8988T (cell line): Measurements from ENCODE around the gene DMRT3.

Experiments
- DNase-seq: peaks from one replicate; pipeline ENCODE4 v3.0.0; 2011

DMRT3 gene

DNA sequence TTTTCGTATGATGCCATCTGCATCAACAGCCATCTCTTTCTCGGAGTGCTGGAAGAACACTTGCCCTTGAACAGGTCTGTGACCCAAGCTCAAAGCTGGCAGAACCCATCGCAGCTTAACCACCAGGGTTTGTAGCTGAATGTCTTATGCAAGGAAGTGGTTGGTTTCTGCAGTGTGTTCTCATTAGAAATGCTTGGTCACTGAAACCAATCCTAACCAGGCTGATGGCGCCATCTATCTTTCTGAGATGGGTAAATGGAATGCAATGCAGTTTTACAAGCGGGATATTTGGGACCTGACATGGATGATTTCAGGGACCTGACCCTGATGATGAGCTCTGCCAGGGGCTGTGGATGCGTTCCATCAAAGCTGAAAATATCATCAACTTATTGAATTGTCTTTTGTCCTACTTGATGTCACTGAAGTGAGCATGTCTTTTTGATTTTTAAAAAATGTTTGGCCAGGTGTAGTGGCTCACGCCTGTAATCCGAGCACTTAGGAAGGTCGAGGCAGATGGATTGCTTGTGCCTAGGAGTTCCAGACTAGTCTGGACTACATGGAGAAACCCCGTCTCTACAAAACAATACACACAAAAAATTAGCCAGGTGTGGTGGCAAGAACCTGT, 28.7 kb downstream of the DMRT3 start:
- peak; percentile 28 for DNase-seq

DNA sequence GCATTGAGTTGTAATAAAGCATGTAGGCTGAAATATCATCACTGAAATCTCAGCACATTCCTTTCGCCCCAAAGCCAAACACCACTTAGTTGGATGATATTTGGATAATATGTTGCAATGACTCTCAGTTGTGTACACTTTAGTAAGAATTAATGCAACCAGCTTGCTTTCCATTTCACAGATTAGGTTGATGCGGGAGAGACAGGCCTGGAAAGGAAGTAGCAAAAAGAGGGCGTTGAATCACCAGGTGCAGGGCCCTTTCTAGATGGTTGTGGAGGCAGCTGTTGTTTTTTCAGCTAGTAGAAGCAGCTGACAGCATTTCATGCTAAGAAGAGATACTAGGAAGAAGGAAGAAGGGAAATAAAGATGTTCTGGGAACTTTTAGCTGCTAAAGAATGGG, 30.9 kb downstream of the DMRT3 start:
- no peak for DNase-seq

DNA sequence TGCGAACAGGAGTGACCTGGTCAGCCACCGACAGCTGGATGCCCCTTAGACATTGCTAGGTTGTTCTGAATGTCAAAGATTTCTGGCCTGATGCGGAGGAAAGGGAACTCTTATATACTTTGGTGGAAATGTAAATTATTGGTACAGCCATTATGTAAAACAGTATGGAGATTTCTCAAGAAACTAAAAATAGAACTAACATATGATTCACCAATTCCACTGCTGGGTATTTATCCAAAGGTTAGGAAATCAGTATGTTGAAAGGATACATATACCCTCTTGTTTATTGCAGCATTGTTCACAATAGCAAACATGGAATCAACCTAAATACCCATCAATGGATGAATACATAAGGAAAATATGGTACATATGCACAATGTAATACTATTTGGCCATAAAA, 31.8 kb downstream of the DMRT3 start:
- no peak for DNase-seq

- DNase-seq: peak; percentile 17
Observed at GRCh38 chr9:1009101-1009707, 32.7 kb downstream of the DMRT3 start.

DNA sequence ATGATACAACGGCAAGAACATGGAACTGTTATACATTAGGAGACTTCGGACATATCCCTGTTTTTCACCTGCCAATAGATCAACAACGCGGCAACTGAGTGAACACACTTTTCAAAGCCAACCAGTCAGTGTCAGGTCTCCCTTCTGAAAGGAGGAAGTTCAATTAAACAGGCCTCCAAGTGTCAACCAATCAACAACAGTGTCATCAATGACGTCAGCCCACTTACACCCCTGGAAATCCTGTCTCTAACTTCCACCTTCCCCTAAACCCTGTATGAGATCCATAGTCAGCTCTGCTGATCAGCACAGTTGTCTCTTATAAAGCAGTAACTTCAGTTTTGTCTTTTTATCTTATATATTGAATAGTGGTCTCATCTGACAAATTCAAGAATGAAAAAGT, 36.6 kb downstream of the DMRT3 start:
- no peak for DNase-seq

DNA sequence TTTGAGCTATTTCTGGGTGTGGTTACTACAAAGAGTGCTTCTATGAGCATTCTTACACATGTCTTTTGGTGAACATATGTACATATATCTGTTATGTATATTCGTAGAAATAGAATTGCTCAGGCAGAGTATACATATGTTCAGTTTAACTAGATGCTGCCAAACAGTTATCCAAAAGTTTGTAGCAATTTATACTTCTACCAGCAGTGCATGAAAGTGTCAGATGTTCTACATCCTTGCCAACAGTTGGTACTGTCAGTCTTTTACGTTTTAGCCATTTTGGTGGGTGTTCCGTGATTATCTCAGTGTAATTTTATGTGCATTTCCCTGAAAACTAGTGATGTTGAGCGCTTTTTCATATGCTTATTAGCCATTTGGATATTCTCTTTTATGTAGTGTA, 37.8 kb downstream of the DMRT3 start:
- DNase-seq: no peak

DNA sequence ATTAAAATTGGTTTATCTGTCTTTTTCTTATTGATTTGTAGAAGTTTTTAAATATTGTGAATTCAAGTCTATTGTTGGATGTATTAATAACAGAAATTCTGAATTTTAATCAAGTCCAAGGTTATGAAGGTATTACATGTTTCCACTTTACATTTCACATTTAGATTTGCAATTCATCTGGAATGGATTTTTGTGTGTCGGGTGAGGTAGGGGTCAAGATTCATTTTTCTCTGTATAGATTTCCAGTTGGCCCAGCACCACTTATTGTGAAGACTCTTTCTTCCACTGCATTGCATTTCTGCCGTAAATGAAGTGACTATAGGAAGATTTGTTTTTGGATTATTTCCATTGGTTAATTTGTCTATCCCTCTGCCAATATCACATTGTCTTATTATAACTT, 38.2 kb downstream of the DMRT3 start:
- no peak for DNase-seq

DNA sequence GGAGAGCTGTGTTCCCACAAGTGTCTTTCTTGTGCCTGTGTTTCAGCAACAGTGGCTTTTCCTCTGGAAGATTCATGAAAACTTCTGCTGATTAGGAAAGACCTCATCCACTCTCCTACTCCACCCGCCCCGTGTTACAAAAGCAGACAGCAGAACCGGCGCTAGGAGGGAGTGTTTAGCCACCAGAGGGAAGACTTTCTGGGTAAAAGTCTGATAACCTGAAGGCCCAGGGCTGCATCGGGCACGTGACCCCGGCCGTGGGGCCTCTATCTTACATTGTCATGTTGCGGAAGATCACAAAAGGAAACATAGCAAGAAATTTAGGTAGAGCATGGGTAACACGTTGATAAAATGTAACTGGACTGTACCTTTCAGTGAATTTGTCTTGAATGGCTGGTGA, 41.7 kb downstream of the DMRT3 start:
- no peak for DNase-seq

DNA sequence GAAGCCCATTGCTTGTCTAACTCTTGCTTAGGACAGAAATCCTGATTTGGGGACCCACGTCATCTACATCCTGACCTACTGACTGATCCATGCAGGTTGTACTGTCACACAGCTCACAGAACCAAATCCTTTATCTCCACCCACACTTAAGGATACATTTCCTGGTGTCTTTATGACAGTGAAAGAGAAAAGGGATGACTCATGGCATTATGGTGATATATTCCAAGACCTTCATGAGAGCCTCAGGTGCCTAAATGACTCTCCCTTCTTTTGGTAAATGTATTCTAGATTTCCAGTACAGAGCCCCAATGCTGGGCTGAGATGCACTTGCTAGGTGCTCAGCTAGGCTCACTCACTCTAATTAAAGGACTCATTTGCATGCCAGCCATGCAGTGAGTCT, 47.7 kb downstream of the DMRT3 start:
- DNase-seq: no peak

- no peak for DNase-seq
Observed at GRCh38 chr9:1025131-1025530, 48.7 kb downstream of the DMRT3 start.

- no peak for DNase-seq
Observed at GRCh38 chr9:1026219-1026618, 49.8 kb downstream of the DMRT3 start.

GRCh38 chr9:1028501-1029190, 52.2 kb downstream of the DMRT3 start:
- no peak for DNase-seq

DNA sequence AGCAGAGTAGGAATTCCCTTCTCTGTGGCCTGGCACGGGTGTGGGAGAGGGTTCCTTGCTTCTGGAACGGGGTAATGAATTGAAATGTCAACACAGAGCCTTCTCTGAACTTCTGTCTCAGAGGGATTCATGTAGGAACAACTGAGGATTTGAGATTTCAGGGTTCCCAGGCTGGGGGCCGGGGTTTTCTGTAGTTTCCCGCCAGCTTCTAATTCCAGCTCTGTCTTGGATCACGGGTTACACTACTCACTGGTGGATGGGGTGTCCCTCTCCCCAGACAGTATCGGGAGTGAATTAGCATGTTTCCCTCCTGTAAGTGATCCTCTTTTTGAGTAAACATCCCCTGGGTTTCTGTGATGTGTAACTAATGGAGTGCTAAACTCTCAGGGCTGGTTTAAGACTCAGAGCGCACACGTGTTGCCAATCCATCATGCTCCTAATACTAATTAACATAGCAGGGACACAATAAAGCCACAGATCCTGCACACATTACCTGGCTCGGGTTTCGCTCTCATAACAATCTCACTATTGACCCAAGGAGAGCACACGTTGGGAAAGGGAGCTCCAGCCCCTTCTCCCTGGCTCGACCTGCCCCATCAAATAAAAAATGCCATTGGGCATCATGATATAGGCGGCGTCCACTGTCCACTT, 55.6 kb downstream of the DMRT3 start:
- DNase-seq: no peak

DNA sequence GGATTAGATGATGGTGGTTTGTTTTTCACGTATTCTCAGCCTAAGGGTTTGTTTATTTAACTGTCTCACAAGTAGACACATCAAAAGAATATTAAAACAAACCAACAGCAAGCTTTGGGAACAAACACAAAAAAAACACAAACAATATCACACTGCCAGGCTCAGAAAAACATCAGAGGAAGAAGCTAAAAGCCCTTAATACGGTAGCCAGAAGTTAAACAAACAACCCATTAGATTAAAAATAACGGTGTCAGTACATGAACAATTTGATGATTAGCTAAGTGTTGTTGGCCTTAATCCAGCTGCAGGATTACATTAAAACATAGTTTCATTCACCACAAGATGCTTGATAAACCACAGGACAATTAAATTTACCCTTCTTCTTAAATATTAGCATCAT, 57.8 kb downstream of the DMRT3 start:
- DNase-seq: no peak

GRCh38 chr9:1039589-1039988, 63.1 kb downstream of the DMRT3 start:
- DNase-seq: no peak
